HG02943 (cell line): ENCODE results near the gene VAV1.
A peak's percentile ranks its signal among the peaks of the same experiment; 100 is the strongest.
"Not testable (repeated sequence)": the region's sequence is repeated elsewhere in the genome, so short reads cannot be mapped to it uniquely, and the experiment has no call there.

ENCODE experiments used
- ATAC-seq: cut with Tn5 transposase; IDR thresholded peaks from one replicate; pipeline ENCODE4 v1.9.1; 2021; ENCODE audit warnings: mild to moderate bottlenecking, low read depth, moderate library complexity; ENCODE audit not compliant: unreplicated experiment

The VAV1 gene

DNA sequence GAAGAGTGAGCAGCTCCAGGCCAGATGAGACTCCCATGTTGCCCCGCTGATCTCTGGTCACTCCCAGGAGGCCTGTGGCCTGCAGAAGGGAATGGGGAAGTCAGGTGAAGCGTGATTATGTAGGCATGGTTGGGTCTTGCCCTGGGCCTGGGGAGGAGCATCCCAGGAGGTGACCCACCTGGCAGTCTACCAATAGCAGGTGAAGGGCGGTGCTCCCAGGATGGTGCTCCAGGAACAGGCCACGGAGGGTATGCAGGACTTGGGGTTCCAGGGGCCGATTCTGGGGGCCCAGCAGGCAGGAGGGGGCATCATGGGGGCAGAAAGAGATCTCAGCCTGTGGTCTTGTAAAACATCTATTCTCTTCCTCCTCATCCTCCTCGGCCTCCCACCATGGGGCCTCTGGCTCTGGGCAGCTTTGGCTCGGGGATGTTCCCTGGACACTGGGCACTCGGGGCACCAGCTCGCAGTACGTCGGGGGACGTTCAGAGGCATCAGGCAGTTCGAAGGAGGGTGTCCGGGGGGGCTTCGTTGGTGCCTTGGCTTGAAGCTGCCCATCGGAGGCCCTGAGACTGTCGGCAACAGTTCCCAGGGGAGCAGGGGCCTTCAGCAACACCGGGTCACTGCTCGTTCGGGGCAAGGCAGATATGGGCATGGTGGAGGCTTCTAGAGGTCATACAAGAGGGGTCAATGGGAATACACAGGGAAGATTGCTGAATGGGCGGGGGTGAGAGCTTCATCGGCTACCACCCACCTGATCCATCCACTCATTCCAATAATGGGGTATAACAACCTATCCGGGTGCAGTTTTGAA lies 17.6 kb upstream of the VAV1 start:
- ATAC-seq, result no peak

GRCh38 chr19:6760606-6761005 lies 11.9 kb upstream of the VAV1 start:
- ATAC-seq, result no peak

DNA sequence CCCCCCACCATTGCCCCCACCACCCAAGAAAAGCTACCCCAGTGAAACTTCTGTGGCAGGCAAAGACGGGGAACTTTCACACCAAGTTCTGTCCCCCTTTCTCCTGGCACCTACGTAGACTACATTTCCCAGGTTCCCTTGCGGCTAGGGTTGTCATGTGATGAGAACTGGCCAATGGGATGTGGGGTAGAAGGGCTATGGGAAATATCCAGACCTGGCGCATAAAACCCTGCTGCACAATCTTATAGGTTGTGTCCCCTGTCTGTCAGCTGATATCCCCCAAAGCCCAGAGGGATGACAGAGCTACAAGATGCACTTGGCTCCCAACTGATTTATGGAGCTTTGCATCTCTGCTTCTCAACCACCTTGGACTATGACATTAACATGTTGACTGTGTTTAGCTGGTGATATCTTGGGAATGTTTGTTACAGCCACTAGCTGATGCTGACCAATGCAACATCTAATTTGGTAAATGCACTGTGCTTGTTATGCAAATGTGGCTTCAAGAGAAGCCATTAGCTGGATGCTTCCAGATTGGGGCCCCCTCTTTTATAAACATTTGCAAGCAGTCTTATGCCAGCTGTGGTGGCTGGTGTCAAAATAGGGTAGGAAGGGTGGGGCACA lies 11.3 kb upstream of the VAV1 start:
- ATAC-seq, result no peak

- ATAC-seq, result not testable (repeated sequence)
Measured at GRCh38 chr19:6762253-6762797, 10.2 kb upstream of the VAV1 start.

DNA sequence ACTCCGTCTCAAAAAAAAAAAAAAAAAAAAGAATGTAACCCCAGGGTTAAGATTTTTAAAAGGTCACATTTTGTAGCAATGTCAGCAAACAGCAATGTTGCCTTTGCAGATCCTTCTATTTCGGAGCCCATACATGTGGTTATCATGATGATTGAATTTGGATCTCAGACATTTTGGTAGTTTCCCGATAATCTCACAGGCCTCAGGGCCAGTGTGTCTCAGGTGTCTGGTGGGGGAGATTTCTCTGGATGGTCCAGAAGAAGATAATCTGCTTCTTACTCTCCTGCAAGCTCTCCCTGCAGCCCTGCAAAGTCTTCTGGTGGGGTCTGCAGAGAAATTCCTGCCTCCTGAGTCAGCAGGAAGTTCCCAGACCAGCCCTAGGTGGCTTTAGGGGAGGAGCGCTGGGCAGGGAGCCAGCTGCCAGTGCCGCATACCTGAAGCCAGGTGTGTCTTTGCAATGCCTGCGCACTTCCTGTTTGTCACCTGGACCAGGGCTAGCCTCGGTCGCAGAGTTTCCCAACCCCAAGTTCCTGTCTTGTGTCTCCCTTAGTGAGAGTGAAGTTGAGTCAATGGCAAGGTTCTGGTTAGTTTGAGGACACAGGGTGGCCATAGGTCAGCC lies 6.7 kb upstream of the VAV1 start:
- no peak for ATAC-seq

- ATAC-seq, result no peak
Measured at GRCh38 chr19:6766357-6767080, 6.0 kb upstream of the VAV1 start.

DNA sequence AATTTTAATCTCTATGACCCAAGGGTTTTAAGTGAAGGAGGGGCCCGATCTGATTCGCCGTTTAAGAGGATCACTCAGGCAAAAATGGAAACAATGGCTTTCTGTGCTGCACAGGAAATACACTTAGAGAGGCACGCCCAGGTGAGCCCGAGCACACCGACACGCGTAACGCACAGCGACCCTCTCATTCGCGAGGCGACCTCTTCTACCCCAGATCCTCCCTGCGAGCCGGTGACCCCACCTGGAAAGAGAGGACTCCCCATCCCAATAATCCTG lies 5.5 kb upstream of the VAV1 start:
- peak; percentile 12 for ATAC-seq

DNA sequence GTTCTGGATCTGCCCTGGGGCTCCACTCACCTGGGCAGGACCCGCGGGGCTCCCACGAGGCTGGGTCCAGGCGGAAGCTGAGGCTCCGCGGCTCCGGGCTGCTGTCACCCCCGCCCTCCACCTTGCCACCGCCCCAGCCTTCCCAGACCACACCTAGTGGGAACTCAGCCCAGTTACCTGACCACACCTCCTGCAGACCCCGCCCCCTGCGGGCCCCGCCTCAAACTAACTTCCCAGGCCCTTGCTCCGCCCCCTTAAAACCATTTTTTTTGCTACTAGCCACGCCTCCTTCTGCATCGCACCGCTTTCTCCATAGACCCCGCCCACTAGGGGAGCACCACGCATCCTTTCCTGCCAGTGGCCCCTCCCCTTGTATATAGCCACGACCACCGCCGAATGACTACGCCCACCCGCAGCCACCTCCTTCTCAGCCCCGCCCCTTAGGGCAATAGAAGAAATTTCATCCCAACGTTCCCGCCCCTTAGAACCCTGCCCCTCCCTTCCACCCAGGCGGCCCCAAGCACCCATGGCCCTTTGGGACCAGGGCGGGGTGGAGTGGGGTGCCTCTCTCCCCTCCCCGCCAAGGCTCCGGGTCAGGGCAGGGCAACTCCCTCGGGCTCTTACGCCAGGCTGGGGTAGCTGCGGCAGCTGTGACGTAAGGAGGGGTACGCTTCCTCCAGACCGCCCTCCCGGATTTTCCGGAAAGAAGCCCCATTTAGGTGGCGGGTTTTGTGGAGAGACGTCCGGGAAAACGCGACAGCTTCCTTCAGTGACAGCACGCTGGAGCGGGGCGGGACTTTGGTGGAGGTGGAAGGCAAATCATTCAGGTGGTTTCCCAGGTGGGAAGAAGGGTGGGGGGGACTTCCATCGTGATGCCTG lies 4.9 kb upstream of the VAV1 start, which contains the start of gene SH2D3A:
TSS of gene SH2D3A (minus strand) at position 79 of the 879 bp plus-strand sequence. CDS start 3,687 bp downstream, outside the sequence.
- peak; percentile 80 for ATAC-seq

DNA sequence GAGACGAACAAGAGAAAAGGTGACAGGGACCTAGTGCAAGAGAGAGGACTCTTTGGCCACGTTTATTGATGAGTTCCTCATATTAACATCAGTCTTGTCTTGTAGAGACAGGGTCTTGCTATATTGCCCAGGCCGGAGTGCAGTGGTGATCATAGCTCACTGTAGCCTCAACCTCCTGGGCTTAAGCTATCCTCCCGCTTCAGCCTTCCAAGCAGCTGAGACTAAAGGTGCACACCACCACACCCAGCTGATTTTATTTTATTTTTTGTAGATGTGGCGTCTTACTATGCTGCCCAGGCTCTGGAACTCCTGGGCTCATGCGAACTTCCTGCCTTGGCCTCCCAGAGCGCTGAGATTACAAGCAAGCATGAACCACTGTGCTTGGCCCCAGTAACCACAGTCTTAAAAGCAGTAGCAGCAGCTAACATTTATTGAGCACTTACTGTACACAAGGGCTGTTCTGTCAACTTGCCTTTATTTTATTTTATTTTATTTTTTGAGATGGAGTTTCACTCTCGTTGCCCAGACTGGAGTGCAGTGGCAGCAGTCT lies 4.2 kb upstream of the VAV1 start:
- no peak for ATAC-seq

DNA sequence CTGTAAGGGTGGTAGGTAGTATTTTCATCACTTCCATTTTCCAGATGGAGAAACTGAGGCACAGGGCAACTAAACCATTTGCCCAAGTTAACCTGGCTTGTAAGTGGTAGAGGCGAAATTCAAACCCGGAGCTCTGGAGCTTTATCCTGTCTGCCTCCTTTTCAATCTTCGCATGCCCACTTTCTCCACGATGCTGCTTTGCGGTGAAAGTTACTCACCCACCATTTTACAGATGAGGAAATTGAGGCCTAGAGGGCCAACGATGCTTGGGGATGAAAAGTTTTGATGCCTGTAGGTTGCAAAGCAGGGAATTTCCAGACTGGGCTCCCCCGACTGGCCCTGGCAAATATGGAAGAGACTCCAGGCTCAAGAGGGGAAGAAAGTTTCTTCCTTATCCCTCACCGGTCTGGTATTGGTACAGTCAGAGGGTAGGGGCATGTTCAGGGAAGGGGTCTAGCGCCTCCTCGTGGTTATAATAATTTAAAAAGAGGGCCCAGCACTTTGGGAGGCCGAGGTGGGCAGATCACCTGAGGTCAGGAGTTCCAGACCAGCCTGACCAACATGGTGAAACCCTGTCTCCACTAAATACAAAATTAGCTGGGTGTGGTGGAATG lies 3.4 kb upstream of the VAV1 start:
- no peak for ATAC-seq

GRCh38 chr19:6771648-6772027 lies 870 bp upstream of the VAV1 start:
- ATAC-seq, result not testable (repeated sequence)

GRCh38 chr19:6772866-6773322 lies 386 bp downstream of the VAV1 start:
- ATAC-seq, result no peak

DNA sequence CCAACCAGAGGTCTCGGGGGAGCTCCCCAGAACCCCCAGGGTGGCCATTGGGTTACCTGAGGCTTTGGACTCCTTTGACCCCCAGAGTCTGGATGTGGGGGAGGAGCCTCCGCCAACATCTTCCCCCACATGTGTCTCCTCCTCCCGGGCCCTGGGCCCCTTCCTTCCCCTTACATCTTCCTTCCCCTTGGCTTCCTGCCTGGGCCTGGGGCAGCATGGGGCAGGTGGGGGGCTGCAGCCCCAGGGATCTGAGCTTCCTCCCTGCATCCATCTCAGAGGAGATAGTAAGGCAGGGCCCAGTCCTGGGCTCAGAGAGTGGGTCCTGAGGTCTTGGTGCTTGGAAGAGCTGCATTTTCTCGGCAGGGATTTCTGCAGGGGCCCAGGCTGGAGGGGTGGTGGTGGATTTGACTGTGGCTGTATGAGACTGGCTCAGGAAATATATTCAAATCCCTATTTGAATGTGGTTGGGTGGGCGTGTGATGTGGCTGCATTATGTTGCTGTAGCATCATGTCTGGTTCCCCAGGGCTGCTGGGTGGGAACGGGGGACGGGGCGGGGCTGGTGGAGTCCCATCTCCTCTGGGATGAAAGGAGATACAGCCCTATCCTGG lies 919 bp downstream of the VAV1 start:
- no peak for ATAC-seq

DNA sequence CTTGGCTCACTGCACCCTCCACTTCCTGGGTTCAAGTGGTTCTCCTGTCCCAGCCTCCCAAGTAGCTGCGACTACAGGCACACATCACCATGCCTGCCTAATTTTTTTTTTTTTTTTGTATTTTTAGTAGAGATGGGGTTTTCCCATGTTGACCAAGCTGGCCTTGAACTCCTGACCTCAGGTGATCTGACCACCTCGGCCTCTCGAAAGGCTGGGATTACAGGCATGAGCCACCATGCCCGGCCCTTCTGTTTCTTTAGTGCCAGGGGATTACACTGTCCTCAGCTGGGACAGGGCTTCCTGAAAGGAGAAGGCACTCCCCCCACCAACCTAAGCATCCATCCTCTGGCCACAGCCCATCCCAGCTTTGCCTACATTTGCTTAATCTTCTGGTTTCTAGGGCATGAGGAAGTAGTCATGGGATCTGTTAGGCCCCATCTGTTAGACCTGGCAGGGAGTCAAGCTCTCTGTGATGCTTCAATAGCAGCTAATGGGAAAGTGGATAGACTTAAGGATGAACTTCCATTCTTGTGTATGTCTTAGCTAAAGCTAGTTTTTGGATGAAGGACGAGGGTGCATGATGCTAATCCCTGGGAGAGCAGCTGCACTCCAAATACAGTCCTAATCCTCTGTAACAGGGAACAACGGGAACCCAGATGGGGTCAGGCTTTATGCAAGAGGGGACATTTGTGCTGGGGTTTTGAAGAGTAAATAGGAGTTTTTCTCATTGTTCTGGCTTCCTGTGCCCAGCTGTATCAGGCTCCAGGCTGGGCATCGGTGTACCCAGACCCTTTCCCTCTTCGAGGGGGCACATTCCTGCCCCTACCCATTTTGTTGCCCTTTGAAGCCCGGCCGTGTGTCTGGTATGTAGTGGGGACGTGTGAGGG lies 2.6 kb downstream of the VAV1 start:
- ATAC-seq, result no peak

DNA sequence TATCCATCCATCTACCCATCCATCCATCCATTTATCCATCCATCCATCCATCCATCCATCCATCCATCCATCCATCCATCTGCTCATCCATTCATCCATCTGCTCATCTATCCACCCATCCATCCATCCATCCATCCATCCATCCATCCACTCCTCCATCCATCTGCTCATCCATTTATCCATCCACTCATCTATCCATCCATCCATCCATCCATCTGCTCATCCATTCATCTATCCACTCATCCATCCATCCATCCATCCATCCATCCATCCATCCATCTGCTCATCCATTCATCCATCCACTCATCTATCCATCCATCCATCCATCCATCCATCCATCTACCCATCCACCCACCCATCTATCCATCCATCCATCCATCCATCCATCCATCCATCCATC lies 3.5 kb downstream of the VAV1 start:
- ATAC-seq, result not testable (repeated sequence)

GRCh38 chr19:6776999-6777398 lies 4.5 kb downstream of the VAV1 start:
- ATAC-seq, result no peak

DNA sequence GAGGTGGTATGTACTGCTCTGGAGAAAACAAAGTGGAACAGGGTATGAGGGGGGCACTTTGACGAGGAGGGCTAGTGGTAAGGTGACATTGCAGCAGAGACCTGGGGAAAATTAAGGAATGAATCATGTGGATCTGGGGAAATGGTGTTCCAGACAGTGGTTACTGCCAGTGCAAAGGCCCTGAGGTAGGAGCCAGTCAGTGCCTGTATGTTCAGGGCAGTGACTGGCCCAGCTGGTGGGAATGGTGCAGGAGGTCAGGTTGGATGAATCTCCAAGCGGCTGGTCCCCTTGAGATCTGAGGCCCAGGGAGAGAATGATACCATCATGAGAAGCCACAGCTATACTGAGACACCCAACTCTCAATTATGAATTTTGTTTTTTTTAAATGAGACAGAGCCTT lies 4.9 kb downstream of the VAV1 start:
- ATAC-seq, result no peak

DNA sequence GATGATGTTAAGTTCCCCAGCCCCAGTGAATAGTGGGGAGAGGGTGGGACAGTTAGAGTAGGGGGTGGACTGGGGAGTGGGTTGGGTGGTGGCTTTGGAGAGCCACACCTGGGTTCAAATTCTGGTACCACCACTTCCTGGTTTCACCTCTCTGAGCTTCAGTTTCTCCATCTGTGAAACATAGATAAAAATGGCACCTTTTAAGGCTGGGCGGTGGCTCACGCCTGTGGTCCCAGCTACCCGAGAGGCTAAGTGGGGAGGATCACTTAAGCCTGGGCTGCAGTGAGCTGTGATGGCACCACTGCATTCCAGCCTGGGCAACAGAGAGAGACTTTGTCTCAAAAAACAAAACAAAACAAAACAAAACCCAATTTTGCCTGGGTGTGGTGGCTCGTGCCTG lies 5.9 kb downstream of the VAV1 start:
- no peak for ATAC-seq
